Measurements from ENCODE around the gene CDKL4.

DNA sequence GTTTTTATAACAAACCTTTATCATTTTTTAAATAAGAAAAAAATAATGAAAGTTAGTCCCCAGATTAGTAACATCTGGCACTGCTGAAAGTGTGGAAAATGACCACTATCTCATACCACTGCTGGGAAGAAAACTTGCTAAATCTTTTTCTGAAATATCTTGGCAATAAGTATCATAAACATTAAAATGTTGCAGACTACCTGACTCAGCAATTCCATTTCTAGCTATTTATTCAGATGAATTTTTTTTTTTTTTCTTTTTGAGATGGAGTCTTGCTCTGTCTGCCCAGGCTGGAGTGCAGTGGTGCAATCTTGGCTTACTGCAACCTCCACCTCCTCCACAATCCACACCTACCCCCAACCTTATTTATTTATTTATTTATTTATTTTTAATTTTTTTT is 87.7 kb downstream of the CDKL4 start:
- TF ChIP-seq POLR2A (IDR thresholded peaks at IDR 0.05; ENCODE audit: low read depth, low read length) (no peak), POLR2AphosphoS5 (IDR thresholded peaks at IDR 0.05; ENCODE audit: low read depth, low read length) (no peak), TAF1 (IDR thresholded peaks at IDR 0.05; ENCODE audit: low read depth, low read length) (no peak)

Data from GM12891 (cell line).